Smooth muscle cell (in vitro differentiated cells): ENCODE results near the gene TMEM225B. TPM values are rescaled to one million over a fixed set of nuclear protein-coding genes. Genes with fewer than 3 reads are reported as not detected.

ENCODE experiments used
- DNase-seq: peaks from one replicate; lab custom pipeline; 2025; ENCODE audit not compliant: unreplicated experiment; lab: John Stamatoyannopoulos, UW
- H2AFZ ChIP-seq: fragments of 200-600 bp; sonication (generic); 2 replicates; pipeline ENCODE4 v1.6.0; 2016; ENCODE audit warnings: antibody characterized with exemption, low read depth, mild to moderate bottlenecking
- H3F3A ChIP-seq: fragments of 200-600 bp; sonication (generic); 2 replicates; pipeline ENCODE4 v1.6.0; 2017; ENCODE audit warnings: antibody characterized with exemption, low read depth
- H3K27ac ChIP-seq: fragments of 200-600 bp; sonication (generic); 2 replicates; pipeline ENCODE4 v1.5.1; 2016; ENCODE audit warnings: low read depth, mild to moderate bottlenecking
- H3K27me3 ChIP-seq: fragments of 200-600 bp; sonication (generic); 2 replicates; pipeline ENCODE4 v1.6.1; 2016; ENCODE audit warnings: low read depth, mild to moderate bottlenecking
- H3K36me3 ChIP-seq: fragments of 200-600 bp; sonication (generic); 2 replicates; pipeline ENCODE4 v1.5.1; 2016; ENCODE audit warnings: low read depth
- H3K4me1 ChIP-seq: fragments of 200-600 bp; sonication (generic); 2 replicates; pipeline ENCODE4 v1.5.1; 2016; ENCODE audit warnings: low read depth
- H3K4me2 ChIP-seq: fragments of 200-600 bp; sonication (generic); 2 replicates; pipeline ENCODE4 v1.6.0; 2016; ENCODE audit warnings: mild to moderate bottlenecking
- H3K4me3 ChIP-seq: fragments of 200-600 bp; sonication (generic); 2 replicates; pipeline ENCODE4 v1.5.1; 2016; ENCODE audit warnings: mild to moderate bottlenecking
- H3K79me2 ChIP-seq: fragments of 200-600 bp; sonication (generic); 2 replicates; pipeline ENCODE4 v1.6.0; 2016; ENCODE audit warnings: low read depth, mild to moderate bottlenecking
- H3K9ac ChIP-seq: fragments of 200-600 bp; sonication (generic); 2 replicates; pipeline ENCODE4 v1.6.0; 2016; ENCODE audit warnings: low read depth
- H3K9me3 ChIP-seq: fragments of 200-600 bp; sonication (generic); replicated peaks from 2 replicates; pipeline ENCODE4 v1.5.1; 2016; ENCODE audit warnings: low read depth
- H4K20me1 ChIP-seq: fragments of 200-600 bp; sonication (generic); 2 replicates; pipeline ENCODE4 v1.6.0; 2016; ENCODE audit warnings: low read depth
- CTCF ChIP-seq: fragments of 200-600 bp; sonication (generic); IDR thresholded peaks from 2 replicates; pipeline ENCODE4 v1.5.1; 2017; ENCODE audit warnings: borderline replicate concordance, mild to moderate bottlenecking, antibody characterized with exemption; ENCODE audit not compliant: insufficient read depth, poor library complexity, severe bottlenecking
- WGBS: methylation state at CpG from one replicate; pipeline ENCODE4 v1.1.7; 2016; ENCODE audit warnings: low lambda C conversion rate; 5-methylcytosine and 5-hydroxymethylcytosine counted together
- polyA plus RNA-seq: library from polyadenylated mRNA; unstranded; fragments of >200 nt; fragmentation: Nextera tagmentation; extraction: Ambion mirVana; gene quantifications from 2 replicates; pipeline ENCODE4 v1.2.1, GENCODE V29; 2016
- total RNA-seq: library from RNA; depleted of rRNA; stranded (reverse); fragments of >200 nt; gene quantifications from 2 replicates; pipeline ENCODE4 v1.2.3, GENCODE V29; 2014

The TMEM225B gene
- total and polyA plus RNA-seq, 2 experiments from 2014 or later = 4.7 to 5.4 TPM

GRCh38 chr7:99601656-99602310, 3.7 kb downstream of the TMEM225B start:
- TF ChIP-seq CTCF = no peak
- H3K27ac ChIP-seq = no peak overlapping the region
- no peaks in the 10 kb centered on the region for H3F3A ChIP-seq
- no peaks in the 10 kb centered on the region for H3K36me3 ChIP-seq
- no peaks in the 10 kb centered on the region for H3K4me1 ChIP-seq
- no peak overlapping the region for H3K4me2 ChIP-seq
- no peak for DNase-seq
- H3K4me3 ChIP-seq = no peak overlapping the region
- no peaks in the 10 kb centered on the region for H3K9me3 ChIP-seq
- H3K9ac ChIP-seq = no peak overlapping the region
- H2AFZ ChIP-seq = no peak overlapping the region
- no peaks in the 10 kb centered on the region for H4K20me1 ChIP-seq
- no peaks in the 10 kb centered on the region for H3K79me2 ChIP-seq
- no peaks in the 10 kb centered on the region for H3K27me3 ChIP-seq
- 65% methylated on average over 7 of the region's 7 CpGs for WGBS

GRCh38 chr7:99605527-99605926, 7.5 kb downstream of the TMEM225B start:
- no peaks in the 10 kb centered on the region for H3K9me3 ChIP-seq
- no peaks in the 10 kb centered on the region for H3F3A ChIP-seq
- H3K36me3 ChIP-seq = no peaks in the 10 kb centered on the region
- no peak overlapping the region for H3K27ac ChIP-seq
- DNase-seq = no peak
- H4K20me1 ChIP-seq = no peaks in the 10 kb centered on the region
- H3K27me3 ChIP-seq = no peaks in the 10 kb centered on the region
- no peak overlapping the region for H3K4me3 ChIP-seq
- H3K9ac ChIP-seq = no peak overlapping the region
- 94% methylated on average over 7 of the region's 7 CpGs for WGBS
- no peak overlapping the region for H2AFZ ChIP-seq
- no peaks in the 10 kb centered on the region for H3K4me1 ChIP-seq
- no peak for TF ChIP-seq CTCF
- no peaks in the 10 kb centered on the region for H3K79me2 ChIP-seq
- H3K4me2 ChIP-seq = no peak overlapping the region

- Histone ChIP-seq H3K27ac (no peak overlapping the region), H3K79me2 (no peaks in the 10 kb centered on the region), H3K27me3 (no peaks in the 10 kb centered on the region), H3K9me3 (no peaks in the 10 kb centered on the region), H3K4me1 (no peaks in the 10 kb centered on the region), H3K4me3 (no peak overlapping the region), H3K4me2 (no peak overlapping the region), H3K36me3 (no peaks in the 10 kb centered on the region), H2AFZ (no peak overlapping the region), H3K9ac (no peak overlapping the region), H4K20me1 (no peaks in the 10 kb centered on the region), H3F3A (no peaks in the 10 kb centered on the region)
- WGBS = 87% methylated on average over 8 of the region's 8 CpGs
- no peak for DNase-seq
- no peak for TF ChIP-seq CTCF
Observed at GRCh38 chr7:99606531-99606930, 8.5 kb downstream of the TMEM225B start.

GRCh38 chr7:99607548-99607947, 9.5 kb downstream of the TMEM225B start:
- TF ChIP-seq CTCF = no peak
- Histone ChIP-seq H3K36me3 (no peaks in the 10 kb centered on the region), H3K9ac (no peak overlapping the region), H3K4me2 (no peak overlapping the region), H3K9me3 (no peaks in the 10 kb centered on the region), H3K4me3 (no peak overlapping the region), H3K79me2 (no peaks in the 10 kb centered on the region), H2AFZ (no peak overlapping the region), H3F3A (no peaks in the 10 kb centered on the region), H3K4me1 (no peaks in the 10 kb centered on the region), H4K20me1 (no peaks in the 10 kb centered on the region), H3K27ac (no peak overlapping the region), H3K27me3 (no peaks in the 10 kb centered on the region)
- DNase-seq = no peak
- WGBS = 79% methylated on average over 9 of the region's 9 CpGs
